ENCODE data around the gene ROM1.
"Not testable (repeated sequence)": the region's sequence is repeated elsewhere in the genome, so short reads cannot be mapped to it uniquely, and the experiment has no call there.

Gene ROM1

GRCh38 chr11:62610403-62610802 lies 2.7 kb upstream of the ROM1 start:
- DNase-seq (ENCODE audit: low read depth): no peak

GRCh38 chr11:62610814-62611704 lies 2.0 kb upstream of the ROM1 start:
- no peak for DNase-seq (ENCODE audit: low read depth)

- no peak for DNase-seq (ENCODE audit: low read depth)
Measured at GRCh38 chr11:62611705-62612365, 1.2 kb upstream of the ROM1 start.

GRCh38 chr11:62613291-62613778 lies 278 bp downstream of the ROM1 start:
- DNase-seq (ENCODE audit: low read depth): no peak

GRCh38 chr11:62614275-62614674 lies 1.2 kb downstream of the ROM1 start:
- DNase-seq (ENCODE audit: low read depth): no peak

GRCh38 chr11:62615521-62615920 lies 2.5 kb downstream of the ROM1 start:
- no peak for DNase-seq (ENCODE audit: low read depth)

- DNase-seq (ENCODE audit: low read depth): not testable (repeated sequence)
Measured at GRCh38 chr11:62616957-62617356, 3.9 kb downstream of the ROM1 start.

- no peak for DNase-seq (ENCODE audit: low read depth)
Measured at GRCh38 chr11:62621027-62621566, 8.0 kb downstream of the ROM1 start.

- DNase-seq (ENCODE audit: low read depth): peak; percentile 87
Measured at GRCh38 chr11:62621567-62622470, 8.8 kb downstream of the ROM1 start, which contains the start of gene B3GAT3. TSS of gene B3GAT3 (minus strand) at chr11:62621986. CDS start at chr11:62621947, 39 bp downstream.

- DNase-seq (ENCODE audit: low read depth): no peak
Measured at GRCh38 chr11:62622476-62623089, 9.5 kb downstream of the ROM1 start.

GRCh38 chr11:62627713-62628112 lies 14.7 kb downstream of the ROM1 start:
- no peak for DNase-seq (ENCODE audit: low read depth)

GRCh38 chr11:62632492-62632891 lies 19.4 kb downstream of the ROM1 start:
- no peak for DNase-seq (ENCODE audit: low read depth)

GRCh38 chr11:62644220-62644619 lies 31.2 kb downstream of the ROM1 start:
- DNase-seq (ENCODE audit: low read depth): no peak

GRCh38 chr11:62645671-62645945 lies 32.6 kb downstream of the ROM1 start:
- no peak for DNase-seq (ENCODE audit: low read depth)

GRCh38 chr11:62645946-62646824 lies 33.1 kb downstream of the ROM1 start, which contains the start of gene GANAB:
TSS of gene GANAB (minus strand) at chr11:62646613. CDS start at chr11:62646599, 14 bp downstream.
- DNase-seq (ENCODE audit: low read depth): peak; percentile 87

- no peak for DNase-seq (ENCODE audit: low read depth)
Measured at GRCh38 chr11:62646825-62647608, 34.0 kb downstream of the ROM1 start.

GRCh38 chr11:62647609-62648005 lies 34.5 kb downstream of the ROM1 start:
- peak; percentile 38 for DNase-seq (ENCODE audit: low read depth)

GRCh38 chr11:62648185-62648966 lies 35.3 kb downstream of the ROM1 start:
- DNase-seq (ENCODE audit: low read depth): no peak

GRCh38 chr11:62648967-62649364 lies 35.9 kb downstream of the ROM1 start:
- DNase-seq (ENCODE audit: low read depth): no peak

Data from GM04503 (cell line).